Thyroid gland (tissue), 4 donors: ENCODE results near the gene CACNA1E.

Source experiments
- POLR2A ChIP-seq, 2 donors: fragments of 450-650 bp; IDR thresholded peaks; one replicate each; pipeline ENCODE4 v1.6.1; 2017; ENCODE audit warnings: antibody characterized with exemption in 2 of 2, mild to moderate bottlenecking in 2 of 2, moderate library complexity in 1 of 2
- TF ChIP-seq, protein P1 (sequence below), 6 experiments: fragments of 200-600 bp in 3 of 6; fragments of 450-650 bp in 3 of 6; sonication (generic) in 3 of 6; IDR thresholded peaks; one replicate each; pipeline ENCODE4 v1.5.1; 2016 to 2019; ENCODE audit warnings: antibody characterized with exemption in 6 of 6, mild to moderate bottlenecking in 2 of 6, inconsistent platforms in 1 of 6, moderate library complexity in 1 of 6

DNA sequence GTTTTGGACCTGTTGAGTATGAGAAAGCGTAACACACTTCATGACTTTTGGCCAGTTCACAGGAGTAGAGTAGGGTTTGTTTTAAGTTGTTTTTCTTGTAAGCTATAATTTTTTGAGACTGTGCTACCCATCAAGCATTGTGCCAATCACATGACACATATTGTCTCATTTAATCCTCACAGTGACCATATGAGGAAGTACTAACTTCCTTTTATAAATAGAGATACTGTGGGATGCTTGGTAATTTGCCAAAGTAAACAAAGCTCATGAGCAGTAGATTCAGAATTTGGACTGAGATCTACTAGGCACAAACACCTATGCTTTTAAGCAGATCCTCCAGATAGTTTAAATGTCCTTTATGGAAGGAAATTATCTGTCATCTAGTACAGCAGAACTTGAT is 178.3 kb downstream of the CACNA1E start:
- TF ChIP-seq, protein P1, sequence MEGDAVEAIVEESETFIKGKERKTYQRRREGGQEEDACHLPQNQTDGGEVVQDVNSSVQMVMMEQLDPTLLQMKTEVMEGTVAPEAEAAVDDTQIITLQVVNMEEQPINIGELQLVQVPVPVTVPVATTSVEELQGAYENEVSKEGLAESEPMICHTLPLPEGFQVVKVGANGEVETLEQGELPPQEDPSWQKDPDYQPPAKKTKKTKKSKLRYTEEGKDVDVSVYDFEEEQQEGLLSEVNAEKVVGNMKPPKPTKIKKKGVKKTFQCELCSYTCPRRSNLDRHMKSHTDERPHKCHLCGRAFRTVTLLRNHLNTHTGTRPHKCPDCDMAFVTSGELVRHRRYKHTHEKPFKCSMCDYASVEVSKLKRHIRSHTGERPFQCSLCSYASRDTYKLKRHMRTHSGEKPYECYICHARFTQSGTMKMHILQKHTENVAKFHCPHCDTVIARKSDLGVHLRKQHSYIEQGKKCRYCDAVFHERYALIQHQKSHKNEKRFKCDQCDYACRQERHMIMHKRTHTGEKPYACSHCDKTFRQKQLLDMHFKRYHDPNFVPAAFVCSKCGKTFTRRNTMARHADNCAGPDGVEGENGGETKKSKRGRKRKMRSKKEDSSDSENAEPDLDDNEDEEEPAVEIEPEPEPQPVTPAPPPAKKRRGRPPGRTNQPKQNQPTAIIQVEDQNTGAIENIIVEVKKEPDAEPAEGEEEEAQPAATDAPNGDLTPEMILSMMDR (IDR thresholded peaks at IDR 0.05) = no peak
- no peak for TF ChIP-seq POLR2A (IDR thresholded peaks at IDR 0.05)
